ENCODE measurements around the gene FLYWCH1. TPM values are rescaled to one million over a fixed set of nuclear protein-coding genes. Genes with fewer than 3 reads are reported as not detected.

Gene FLYWCH1
- total RNA-seq, 4 donors from 2014 or later: 31.3 to 49.8 (median 41.5) TPM

- no peak overlapping the region for H3K4me3 ChIP-seq (replicated peaks in 1 of 3)
- intact Hi-C loops (cut with DNase I): no loop called here
- H3K4me1 ChIP-seq: peaks cover 3 to 10% of the 10 kb centered on the region in 2 donors
- H3K9me3 ChIP-seq: no peaks in the 10 kb centered on the region
- TF ChIP-seq, protein P1, sequence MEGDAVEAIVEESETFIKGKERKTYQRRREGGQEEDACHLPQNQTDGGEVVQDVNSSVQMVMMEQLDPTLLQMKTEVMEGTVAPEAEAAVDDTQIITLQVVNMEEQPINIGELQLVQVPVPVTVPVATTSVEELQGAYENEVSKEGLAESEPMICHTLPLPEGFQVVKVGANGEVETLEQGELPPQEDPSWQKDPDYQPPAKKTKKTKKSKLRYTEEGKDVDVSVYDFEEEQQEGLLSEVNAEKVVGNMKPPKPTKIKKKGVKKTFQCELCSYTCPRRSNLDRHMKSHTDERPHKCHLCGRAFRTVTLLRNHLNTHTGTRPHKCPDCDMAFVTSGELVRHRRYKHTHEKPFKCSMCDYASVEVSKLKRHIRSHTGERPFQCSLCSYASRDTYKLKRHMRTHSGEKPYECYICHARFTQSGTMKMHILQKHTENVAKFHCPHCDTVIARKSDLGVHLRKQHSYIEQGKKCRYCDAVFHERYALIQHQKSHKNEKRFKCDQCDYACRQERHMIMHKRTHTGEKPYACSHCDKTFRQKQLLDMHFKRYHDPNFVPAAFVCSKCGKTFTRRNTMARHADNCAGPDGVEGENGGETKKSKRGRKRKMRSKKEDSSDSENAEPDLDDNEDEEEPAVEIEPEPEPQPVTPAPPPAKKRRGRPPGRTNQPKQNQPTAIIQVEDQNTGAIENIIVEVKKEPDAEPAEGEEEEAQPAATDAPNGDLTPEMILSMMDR (IDR thresholded peaks at IDR 0.05): no peak
- TF ChIP-seq POLR2A (IDR thresholded peaks at IDR 0.05): no peak
- H3K27ac ChIP-seq: no peak overlapping the region
- no peaks in the 10 kb centered on the region for H3K27me3 ChIP-seq
- DNase-seq: no peak
- no peaks in the 10 kb centered on the region for H3K36me3 ChIP-seq
- 73 to 75% methylated on average over 3 to 8 of the region's 8 CpGs for WGBS, 2 donors
Measured at GRCh38 chr16:2987833-2988232, 76.1 kb downstream of the FLYWCH1 start.

DNA sequence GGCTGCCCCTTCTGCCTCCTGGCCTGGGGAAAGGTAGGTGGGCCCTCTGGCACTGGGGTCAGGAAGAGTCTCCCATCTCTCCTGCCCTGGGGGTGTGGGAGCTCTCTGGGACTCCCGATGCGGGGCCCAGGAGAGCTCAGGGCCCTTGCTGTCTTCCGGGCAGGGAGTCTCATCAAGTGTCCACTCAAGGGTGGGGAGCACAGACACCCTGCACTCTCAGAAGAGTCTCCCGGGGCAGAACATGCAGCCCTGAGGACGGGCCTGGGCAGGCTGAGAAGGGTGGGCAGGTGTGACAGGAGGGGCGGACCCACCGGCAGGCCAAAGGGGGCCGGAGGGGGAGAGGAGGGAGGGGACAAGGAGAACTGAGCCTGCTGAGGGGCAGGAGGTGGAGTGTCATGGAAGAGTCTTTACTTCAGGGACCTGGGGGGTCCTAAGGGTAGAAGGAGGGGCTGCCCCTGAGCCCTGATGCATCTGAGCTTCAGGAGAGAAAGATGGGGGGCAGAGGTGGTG, 76.9 kb downstream of the FLYWCH1 start:
- H3K9me3 ChIP-seq: no peaks in the 10 kb centered on the region
- H3K4me1 ChIP-seq: peaks cover 3 to 5% of the 10 kb centered on the region in 2 donors
- DNase-seq: no peak
- no peak overlapping the region for H3K4me3 ChIP-seq (replicated peaks in 1 of 3)
- H3K27me3 ChIP-seq: no peaks in the 10 kb centered on the region
- H3K36me3 ChIP-seq: no peaks in the 10 kb centered on the region
- intact Hi-C loops (cut with DNase I): no loop called here
- no peak for TF ChIP-seq POLR2A (IDR thresholded peaks at IDR 0.05)
- TF ChIP-seq, protein P1 (IDR thresholded peaks at IDR 0.05): no peak
- no peak overlapping the region for H3K27ac ChIP-seq
- 40% methylated on average over 5 of the region's 8 CpGs for WGBS, 2 donors

GRCh38 chr16:2990891-2991290, 79.2 kb downstream of the FLYWCH1 start:
- Histone ChIP-seq H3K27ac (no peak overlapping the region), H3K9me3 (no peaks in the 10 kb centered on the region), H3K27me3 (no peaks in the 10 kb centered on the region), H3K36me3 (no peaks in the 10 kb centered on the region), H3K4me3 (replicated peaks in 1 of 3) (no peak overlapping the region), H3K4me1 (no peaks in the 10 kb centered on the region)
- no peak for TF ChIP-seq POLR2A (IDR thresholded peaks at IDR 0.05)
- TF ChIP-seq, protein P1 (IDR thresholded peaks at IDR 0.05): no peak
- no peak for DNase-seq
- 69 to 80% methylated on average over 6 to 10 of the region's 10 CpGs for WGBS, 2 donors
- intact Hi-C loops (cut with DNase I): no loop called here

GRCh38 chr16:2991566-2992261, 80.0 kb downstream of the FLYWCH1 start:
- intact Hi-C loops (cut with DNase I): no loop called here
- 85 to 89% methylated on average over 11 to 12 of the region's 12 CpGs for WGBS, 2 donors
- H3K4me1 ChIP-seq: no peaks in the 10 kb centered on the region
- H3K9me3 ChIP-seq: no peaks in the 10 kb centered on the region
- no peaks in the 10 kb centered on the region for H3K27me3 ChIP-seq
- H3K27ac ChIP-seq: no peak overlapping the region
- no peak for DNase-seq
- H3K36me3 ChIP-seq: no peaks in the 10 kb centered on the region
- TF ChIP-seq, protein P1 (IDR thresholded peaks at IDR 0.05): no peak
- no peak for TF ChIP-seq POLR2A (IDR thresholded peaks at IDR 0.05)
- H3K4me3 ChIP-seq (replicated peaks in 1 of 3): no peak overlapping the region

- Histone ChIP-seq H3K36me3 (no peaks in the 10 kb centered on the region), H3K4me1 (no peaks in the 10 kb centered on the region), H3K27ac (no peak overlapping the region), H3K9me3 (no peaks in the 10 kb centered on the region), H3K27me3 (no peaks in the 10 kb centered on the region), H3K4me3 (replicated peaks in 1 of 3) (no peak overlapping the region)
- TF ChIP-seq, protein P1 (IDR thresholded peaks at IDR 0.05): no peak
- no peak for TF ChIP-seq POLR2A (IDR thresholded peaks at IDR 0.05)
- 85 to 90% methylated on average over 11 to 14 of the region's 14 CpGs for WGBS, 2 donors
- intact Hi-C loops (cut with DNase I): no loop called here
- no peak for DNase-seq
Measured at GRCh38 chr16:2992383-2993081, 80.8 kb downstream of the FLYWCH1 start.
